GM10266 (cell line): ENCODE results near the gene SSNA1.

Experiments used
- DNase-seq: peaks from one replicate; pipeline ENCODE4 v3.0.0; 2012; ENCODE audit errors: extremely low spot score
- CTCF ChIP-seq: IDR thresholded peaks from 2 replicates; pipeline ENCODE4 v1.5.1; 2012; ENCODE audit warnings: mild to moderate bottlenecking, low read depth; ENCODE audit not compliant: control insufficient read depth, insufficient read depth; ENCODE audit errors: missing control alignments

The SSNA1 gene

DNA sequence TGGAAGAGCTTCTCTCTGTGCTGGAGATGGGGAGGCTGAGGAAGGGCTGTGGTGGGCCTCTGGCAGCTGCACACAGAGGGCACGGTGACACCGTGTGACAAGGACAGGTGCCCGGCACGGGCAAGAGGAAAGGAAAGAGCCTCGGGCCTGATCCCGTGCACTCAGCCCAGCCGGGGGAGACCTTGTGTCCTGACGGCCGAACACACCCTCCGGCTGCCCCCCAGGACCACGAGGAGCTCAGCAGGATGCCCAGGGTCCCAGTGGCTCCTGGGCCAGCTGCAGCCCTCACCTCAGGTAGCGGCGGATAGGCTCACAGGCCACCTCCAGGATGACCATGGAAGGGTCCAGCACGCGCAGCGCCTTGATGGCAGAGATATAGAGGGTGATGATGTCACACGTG, 5.6 kb upstream of the SSNA1 start:
- DNase-seq = no peak
- no peak for TF ChIP-seq CTCF

GRCh38 chr9:137183980-137184595, 4.4 kb upstream of the SSNA1 start:
- no peak for TF ChIP-seq CTCF
- no peak for DNase-seq

GRCh38 chr9:137184881-137185660, 3.4 kb upstream of the SSNA1 start:
- TF ChIP-seq CTCF = no peak
- DNase-seq = no peak

GRCh38 chr9:137185921-137186320, 2.6 kb upstream of the SSNA1 start:
- no peak for DNase-seq
- no peak for TF ChIP-seq CTCF

DNA sequence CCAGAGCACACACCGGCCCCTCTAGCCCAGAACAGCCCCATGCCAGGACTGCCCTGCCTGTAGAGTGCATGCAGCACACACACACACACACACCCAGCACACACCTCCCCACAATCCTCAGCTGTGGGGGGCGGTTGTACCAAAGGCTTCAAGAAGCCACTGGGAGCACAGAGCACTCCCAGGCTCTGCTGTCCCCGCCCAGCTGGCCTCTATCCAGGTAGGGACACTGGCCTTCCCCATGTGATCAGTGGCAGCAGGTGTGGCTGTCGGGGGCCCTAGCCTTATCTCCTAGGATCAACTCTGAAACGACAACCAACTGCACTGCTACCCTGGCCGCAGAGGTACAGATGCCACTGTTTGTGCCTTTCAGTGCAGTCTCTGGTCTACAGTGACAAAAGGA, 2.1 kb upstream of the SSNA1 start:
- DNase-seq = no peak
- no peak for TF ChIP-seq CTCF

GRCh38 chr9:137187386-137187785, 1.1 kb upstream of the SSNA1 start:
- no peak for DNase-seq
- no peak for TF ChIP-seq CTCF

GRCh38 chr9:137188086-137188489, 388 bp upstream of the SSNA1 start:
- no peak for TF ChIP-seq CTCF
- no peak for DNase-seq
